Common myeloid progenitor, CD34-positive (primary cell): ENCODE measurements around the gene FHL2.

ENCODE experiments used
- CTCF ChIA-PET: fragments of 350-600 bp; sonication (Branson Sonifier 250); formaldehyde crosslinking; loops from one replicate; lab custom pipeline; 2021; ENCODE audit warnings: antibody characterized with exemption; lab: Charles Lee
- POLR2A ChIA-PET: fragments of 350-600 bp; sonication (Branson Sonifier 250); formaldehyde crosslinking; loops from one replicate; lab custom pipeline; 2021; ENCODE audit warnings: antibody characterized with exemption; lab: Charles Lee
- DNase-seq, 3 donors: peaks; one replicate each; pipeline versions ENCODE4 v3.0.0 to v3.0.0-alpha.2; 2013
- H3K27ac ChIP-seq, 2 experiments: 1 replicate in 1 of 2; 2 replicates in 1 of 2; pipeline ENCODE4 v1.7.0; 2013; ENCODE audit warnings: inconsistent platforms in 2 of 2, low read length in 2 of 2, mild to moderate bottlenecking in 2 of 2, low read depth in 1 of 2, moderate library complexity in 1 of 2; ENCODE audit not compliant: severe bottlenecking in 2 of 2, insufficient read depth in 1 of 2, poor library complexity in 1 of 2
- H3K27me3 ChIP-seq, 5 experiments: replicated peaks in 2 of 5; 1 replicate in 3 of 5; 2 replicates in 2 of 5; pipeline versions ENCODE4 v1.6.1 to v1.7.0; 2013; ENCODE audit warnings: low read length in 4 of 5, mild to moderate bottlenecking in 2 of 5, moderate library complexity in 2 of 5, inconsistent platforms in 1 of 5; ENCODE audit not compliant: insufficient read depth in 5 of 5, control insufficient read depth in 4 of 5
- H3K36me3 ChIP-seq, 4 experiments: 1 replicate in 2 of 4; 2 replicates in 2 of 4; pipeline versions ENCODE4 v1.6.1 to v1.7.0; 2013; ENCODE audit warnings: low read length in 3 of 4, control low read depth in 1 of 4, mild to moderate bottlenecking in 1 of 4; ENCODE audit not compliant: control insufficient read depth in 4 of 4, insufficient read depth in 4 of 4
- H3K4me1 ChIP-seq, 4 experiments: 1 replicate in 3 of 4; 2 replicates in 1 of 4; pipeline versions ENCODE4 v1.6.1 to v1.7.1; 2013; ENCODE audit warnings: low read length in 3 of 4, mild to moderate bottlenecking in 3 of 4, control low read depth in 1 of 4, inconsistent platforms in 1 of 4, moderate library complexity in 1 of 4; ENCODE audit not compliant: control insufficient read depth in 4 of 4, insufficient read depth in 4 of 4; ENCODE audit errors: control extremely low read depth in 1 of 4
- H3K4me3 ChIP-seq, 7 experiments: 1 replicate in 4 of 7; 2 replicates in 3 of 7; pipeline versions ENCODE4 v1.5.1 to v1.7.0; 2013; ENCODE audit warnings: mild to moderate bottlenecking in 7 of 7, low read length in 6 of 7, moderate library complexity in 6 of 7, inconsistent platforms in 2 of 7, low read depth in 2 of 7, control low read depth in 1 of 7; ENCODE audit not compliant: insufficient read depth in 4 of 7, control insufficient read depth in 1 of 7; ENCODE audit errors: extremely low read depth in 1 of 7
- H3K9me3 ChIP-seq, 5 experiments: 1 replicate in 4 of 5; 2 replicates in 1 of 5; pipeline versions ENCODE4 v1.6.1 to v1.7.1; 2013; ENCODE audit warnings: low read length in 4 of 5, mild to moderate bottlenecking in 2 of 5, inconsistent platforms in 1 of 5, low read depth in 1 of 5, moderate library complexity in 1 of 5; ENCODE audit not compliant: control insufficient read depth in 4 of 5, insufficient read depth in 2 of 5; ENCODE audit errors: control extremely low read depth in 1 of 5
- WGBS: methylation state at CpG from one replicate; pipeline ENCODE4 v1.1.5; 2013; ENCODE audit not compliant: insufficient coverage; 5-methylcytosine and 5-hydroxymethylcytosine counted together

The FHL2 gene

DNA sequence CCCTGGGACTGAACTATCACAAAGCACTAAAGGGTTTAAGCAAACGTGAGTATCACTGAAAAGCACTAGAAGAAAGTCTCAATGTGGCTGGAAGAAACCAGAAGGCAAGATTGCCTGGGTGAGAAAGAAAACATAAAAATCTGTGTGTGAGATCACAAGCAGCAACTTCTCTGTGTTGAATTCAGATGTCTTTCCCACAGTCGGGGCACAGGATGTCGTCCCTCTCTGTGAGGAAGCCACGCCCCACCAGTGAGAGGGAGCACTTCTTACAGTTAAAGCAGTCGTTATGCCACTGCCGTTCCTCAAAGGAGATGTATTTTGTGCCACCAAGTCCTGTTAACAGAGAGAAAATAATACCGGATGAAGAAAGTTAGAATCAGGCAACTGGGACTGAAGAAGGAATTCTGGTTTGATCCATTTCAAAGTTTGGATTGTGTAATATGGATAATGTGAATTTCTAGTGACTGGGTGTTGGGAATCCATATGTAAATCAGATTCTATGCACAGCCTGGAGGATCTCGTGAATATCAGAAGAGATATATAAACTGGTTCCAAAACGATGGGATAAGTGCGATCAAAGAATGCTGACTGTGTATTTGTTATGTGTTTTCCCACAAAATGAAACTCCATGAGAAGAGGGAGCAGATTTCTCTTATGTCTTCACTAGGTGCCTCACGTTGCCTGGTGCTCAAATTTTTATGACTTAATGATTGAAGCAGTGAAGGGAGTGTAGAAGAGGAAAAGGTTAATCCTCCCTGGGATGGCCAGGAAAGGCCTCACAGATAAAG lies 37.6 kb downstream of the FHL2 start:
- H3K27me3 ChIP-seq, result no peaks in the 10 kb centered on the region
- H3K27ac ChIP-seq, result peak overlapping the region in 1 of 2 experiments; percentile 38
- WGBS, result 34% methylated on average over 11 of the region's 11 CpGs
- H3K9me3 ChIP-seq, result peaks cover 0 to 15% (median 2%) of the 10 kb centered on the region in 5 experiments
- peak in 2 of 3 donors; percentile 54 to 67 for DNase-seq
- CTCF ChIA-PET, result interaction anchor here (1.0 to 8.4 kb wide), 4 partner anchors 52 to 161 kb away, joined by 5 to 149 read pairs (median 10); no protein-coding TSS in a partner anchor
- H3K4me3 ChIP-seq, result no peak overlapping the region
- H3K36me3 ChIP-seq, result peaks cover 9 to 42% (median 25%) of the 10 kb centered on the region in 4 experiments
- POLR2A ChIA-PET, result no interaction called here
- H3K4me1 ChIP-seq, result peaks cover 10 to 33% (median 31%) of the 10 kb centered on the region in 4 experiments

GRCh38 chr2:105358593-105358992 lies 40.3 kb downstream of the FHL2 start:
- Histone ChIP-seq H3K4me1 (peaks cover 10 to 31% (median 29%) of the 10 kb centered on the region in 4 experiments), H3K4me3 (no peak overlapping the region), H3K27ac (no peak overlapping the region), H3K9me3 (peaks cover 0 to 19% (median 5%) of the 10 kb centered on the region in 5 experiments), H3K27me3 (no peaks in the 10 kb centered on the region), H3K36me3 (peaks cover 14 to 49% (median 31%) of the 10 kb centered on the region in 4 experiments)
- 97% methylated on average over 6 of the region's 6 CpGs for WGBS
- ChIA-PET POLR2A (no interaction called here), CTCF (interaction anchor here (1.2 to 1.5 kb wide), 2 partner anchors 14 to 37 kb away, joined by 3 to 5 read pairs; no protein-coding TSS in a partner anchor)
- no peak for DNase-seq

DNA sequence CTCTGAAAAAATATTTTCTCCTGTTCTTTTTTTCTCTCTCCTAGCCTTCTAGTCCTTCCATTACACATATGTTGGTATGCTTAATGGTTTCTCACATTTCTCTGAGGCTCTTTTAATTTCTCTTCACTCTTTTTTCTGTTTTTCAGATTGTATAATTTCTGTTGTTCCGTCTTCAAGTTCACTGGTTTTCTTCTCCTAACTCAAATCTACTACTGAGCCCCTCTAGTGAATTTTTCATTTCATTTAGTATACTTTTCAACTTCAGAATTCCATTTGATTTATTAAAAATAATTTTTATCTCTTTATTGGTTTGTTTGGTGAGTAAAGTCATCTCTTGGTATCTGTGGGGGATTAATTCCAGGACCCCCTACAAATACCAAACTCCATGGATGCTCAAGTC lies 41.7 kb downstream of the FHL2 start:
- peaks cover 0 to 19% (median 5%) of the 10 kb centered on the region in 5 experiments for H3K9me3 ChIP-seq
- H3K27me3 ChIP-seq, result no peaks in the 10 kb centered on the region
- CTCF ChIA-PET, result interaction anchor here (1.0 to 3.0 kb wide), 2 partner anchors 11 to 160 kb away, joined by 3 to 15 read pairs; no protein-coding TSS in a partner anchor
- no peak overlapping the region for H3K4me3 ChIP-seq
- DNase-seq, result no peak
- WGBS, result no CpG with 5 or more reads among the region's 1 CpG
- peaks cover 10 to 16% (median 14%) of the 10 kb centered on the region in 4 experiments for H3K4me1 ChIP-seq
- POLR2A ChIA-PET, result no interaction called here
- H3K36me3 ChIP-seq, result peaks cover 19 to 47% (median 33%) of the 10 kb centered on the region in 4 experiments
- no peak overlapping the region for H3K27ac ChIP-seq

GRCh38 chr2:105344704-105345345 lies 54.0 kb downstream of the FHL2 start:
- CTCF ChIA-PET, result interaction anchor here (1.1 to 6.6 kb wide), 19 partner anchors 9 to 234 kb away, joined by 3 to 63 read pairs (median 6); no protein-coding TSS in a partner anchor
- Histone ChIP-seq H3K4me1 (peaks cover 0 to 4% (median 0%) of the 10 kb centered on the region in 4 experiments), H3K27ac (no peak overlapping the region), H3K9me3 (no peaks in the 10 kb centered on the region), H3K27me3 (no peaks in the 10 kb centered on the region), H3K4me3 (no peak overlapping the region), H3K36me3 (peaks cover 31 to 75% (median 52%) of the 10 kb centered on the region in 4 experiments)
- 92% methylated on average over 2 of the region's 4 CpGs for WGBS
- DNase-seq, result peak; percentile 64 to 82 (median 74)
- POLR2A ChIA-PET, result interaction anchor here (0.7 kb wide), 1 partner anchor 285 kb away, joined by 5 read pairs; no protein-coding TSS in a partner anchor

DNA sequence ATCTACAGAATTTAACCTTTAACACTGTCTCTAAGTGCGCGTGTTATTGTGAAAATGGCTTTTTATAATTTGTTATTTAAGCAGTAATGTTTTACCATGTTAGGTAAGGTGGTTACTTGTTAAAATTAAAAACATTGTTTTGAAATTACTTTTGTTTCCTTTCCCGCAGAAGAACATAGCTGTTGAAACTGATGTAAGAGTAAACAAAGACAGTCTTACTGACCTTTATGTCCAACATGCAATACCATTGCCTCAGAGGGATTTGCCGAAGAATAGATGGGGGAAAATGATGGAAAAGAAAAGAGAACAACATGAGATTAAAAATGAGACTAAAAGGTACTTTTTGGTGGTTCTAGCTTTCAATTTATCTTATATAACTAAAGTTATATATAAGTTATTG lies 59.4 kb downstream of the FHL2 start:
- H3K4me3 ChIP-seq, result no peak overlapping the region
- H3K4me1 ChIP-seq, result peaks cover 11 to 29% (median 15%) of the 10 kb centered on the region in 4 experiments
- ChIA-PET POLR2A (interaction anchor here (0.7 kb wide), 1 partner anchor 9 kb away, joined by 4 read pairs; no protein-coding TSS in a partner anchor), CTCF (interaction anchor here (0.9 to 4.3 kb wide), 10 partner anchors 9 to 207 kb away, joined by 3 to 29 read pairs (median 4); partner anchors contain the start of genes FHL2 and TGFBRAP1)
- no peaks in the 10 kb centered on the region for H3K27me3 ChIP-seq
- H3K36me3 ChIP-seq, result peaks cover 21 to 34% (median 26%) of the 10 kb centered on the region in 4 experiments
- no peaks in the 10 kb centered on the region for H3K9me3 ChIP-seq
- no peak for DNase-seq
- 100% methylated on average over 1 of the region's 4 CpGs for WGBS
- H3K27ac ChIP-seq, result peak overlapping the region in 1 of 2 experiments; percentile 14

- 3% methylated on average over 3 of the region's 5 CpGs for WGBS
- peak overlapping the region; percentile 80 to 100 (median 89) for H3K4me3 ChIP-seq
- no peaks in the 10 kb centered on the region for H3K9me3 ChIP-seq
- POLR2A ChIA-PET, result interaction anchor here (1.6 kb wide), 1 partner anchor 9 kb away, joined by 4 read pairs; no protein-coding TSS in a partner anchor
- peaks cover 12 to 27% (median 20%) of the 10 kb centered on the region in 4 experiments for H3K36me3 ChIP-seq
- CTCF ChIA-PET, result interaction anchor here (0.7 to 4.3 kb wide), 6 partner anchors 9 to 50 kb away, joined by 3 to 29 read pairs (median 6); partner anchors contain the start of gene TGFBRAP1
- peak overlapping the region; percentile 88 to 100 for H3K27ac ChIP-seq
- DNase-seq, result no peak
- peaks cover 11 to 29% (median 15%) of the 10 kb centered on the region in 4 experiments for H3K4me1 ChIP-seq
- H3K27me3 ChIP-seq, result no peaks in the 10 kb centered on the region
Measured at GRCh38 chr2:105338020-105338385, 60.8 kb downstream of the FHL2 start.
